Endodermal cell (in vitro differentiated cells): ENCODE results near the gene CYP11A1. TPM values are rescaled to one million over a fixed set of nuclear protein-coding genes. Genes with fewer than 3 reads are reported as not detected.

Experiments used
- DNase-seq: peaks from one replicate; pipeline ENCODE4 v3.0.0-alpha.2; 2017
- H3K27ac ChIP-seq: 2 replicates; pipeline ENCODE4 v1.5.1; 2013; ENCODE audit warnings: mild to moderate bottlenecking, low read depth, low read length, moderate library complexity
- H3K27me3 ChIP-seq: 2 replicates; pipeline ENCODE4 v1.6.1; 2013; ENCODE audit warnings: mild to moderate bottlenecking, low read length, moderate library complexity; ENCODE audit not compliant: insufficient read depth, control insufficient read depth, poor library complexity, severe bottlenecking
- H3K36me3 ChIP-seq: 2 replicates; pipeline ENCODE4 v1.7.0; 2013; ENCODE audit warnings: mild to moderate bottlenecking, low read length, moderate library complexity; ENCODE audit not compliant: control insufficient read depth, insufficient read depth
- H3K4me1 ChIP-seq: one replicate; pipeline ENCODE4 v1.7.0; 2013; ENCODE audit warnings: low read length; ENCODE audit not compliant: control insufficient read depth, insufficient read depth
- H3K4me3 ChIP-seq: 2 replicates; pipeline ENCODE4 v1.5.1; 2013; ENCODE audit warnings: mild to moderate bottlenecking, low read length, moderate library complexity
- H3K9ac ChIP-seq: 2 replicates; pipeline ENCODE4 v1.6.1; 2013; ENCODE audit warnings: mild to moderate bottlenecking, low read length, moderate library complexity; ENCODE audit not compliant: poor library complexity, severe bottlenecking; ENCODE audit errors: extremely low read depth
- H3K9me3 ChIP-seq: 2 replicates; pipeline ENCODE4 v1.6.1; 2013; ENCODE audit warnings: mild to moderate bottlenecking, low read length, moderate library complexity; ENCODE audit not compliant: control insufficient read depth
- H3K27ac Mint-ChIP-seq: 2 replicates; pipeline ENCODE4 v1.8.0; 2020; ENCODE audit warnings: mixed read lengths
- H3K27me3 Mint-ChIP-seq: 2 replicates; pipeline ENCODE4 v1.8.0; 2021; ENCODE audit warnings: mild to moderate bottlenecking, mixed read lengths; ENCODE audit not compliant: insufficient read depth
- H3K36me3 Mint-ChIP-seq: 2 replicates; pipeline ENCODE4 v1.8.0; 2020; ENCODE audit warnings: low read depth, mixed read lengths
- H3K4me1 Mint-ChIP-seq: 2 replicates; pipeline ENCODE4 v1.8.0; 2020; ENCODE audit warnings: mixed read lengths
- H3K4me3 Mint-ChIP-seq: 2 replicates; pipeline ENCODE4 v1.8.0; 2020; ENCODE audit warnings: mild to moderate bottlenecking, moderate library complexity, mixed read lengths
- H3K9me3 Mint-ChIP-seq: 2 replicates; pipeline ENCODE4 v1.8.0; 2020; ENCODE audit warnings: mild to moderate bottlenecking, mixed read lengths
- CTCF ChIP-seq: fragments of 200-600 bp; sonication (generic); conservative IDR thresholded peaks from 2 replicates; pipeline ENCODE4 v1.5.0; 2021; ENCODE audit warnings: antibody characterized with exemption, mild to moderate bottlenecking
- WGBS, 2 experiments: methylation state at CpG; one replicate each; pipeline versions ENCODE4 v1.1.5 to v1.1.7; 2013; ENCODE audit warnings: missing lambda C conversion rate in 2 of 2, mixed read lengths in 1 of 2; ENCODE audit not compliant: insufficient coverage in 1 of 2, insufficient read length in 1 of 2; 5-methylcytosine and 5-hydroxymethylcytosine counted together
- total RNA-seq, 2 donors: library from RNA; stranded (reverse); fragmentation: NEBNext Ultra II Directional in 1 of 2; extraction: Animal tissue kit (Norgen Biotek cat#: 25700) in 1 of 2; gene quantifications; 2 replicates in 1 of 2; 3 replicates in 1 of 2; pipeline ENCODE4 v1.2.1, GENCODE V29; 2021

CYP11A1 gene
- total RNA-seq, 2 donors from 2014 or later, result 4.8 to 5.3 TPM

- Histone ChIP-seq H3K9me3 (no peaks in the 10 kb centered on the region), H3K27me3 (no peaks in the 10 kb centered on the region), H3K4me3 (no peak overlapping the region), H3K9ac (no peak overlapping the region), H3K27ac (no peak overlapping the region), H3K36me3 (no peaks in the 10 kb centered on the region), H3K4me1 (peaks cover 11% of the 10 kb centered on the region)
- Mint-ChIP-seq H3K27ac (no peak overlapping the region), H3K36me3 (no peaks in the 10 kb centered on the region), H3K4me3 (no peak overlapping the region), H3K9me3 (peaks cover 2% of the 10 kb centered on the region), H3K27me3 (no peaks in the 10 kb centered on the region), H3K4me1 (peaks cover 35% of the 10 kb centered on the region)
- WGBS, 2 experiments, result 80 to 94% methylated on average over 3 of the region's 3 CpGs
- no peak for DNase-seq
- no peak for TF ChIP-seq CTCF
Measured at GRCh38 chr15:74324714-74325113, 42.7 kb downstream of the CYP11A1 start.

GRCh38 chr15:74322558-74323180 lies 44.8 kb downstream of the CYP11A1 start:
- no peaks in the 10 kb centered on the region for H3K9me3 ChIP-seq
- no peak overlapping the region for H3K9ac ChIP-seq
- TF ChIP-seq CTCF, result peak; percentile 94
- no peak overlapping the region for H3K27ac ChIP-seq
- Mint-ChIP-seq H3K9me3 (peaks cover 2% of the 10 kb centered on the region), H3K27me3 (no peaks in the 10 kb centered on the region), H3K4me1 (peaks cover 22% of the 10 kb centered on the region), H3K36me3 (no peaks in the 10 kb centered on the region), H3K27ac (no peak overlapping the region), H3K4me3 (no peak overlapping the region)
- H3K36me3 ChIP-seq, result no peaks in the 10 kb centered on the region
- H3K27me3 ChIP-seq, result no peaks in the 10 kb centered on the region
- no peak overlapping the region for H3K4me3 ChIP-seq
- WGBS, 2 experiments, result 33 to 100% methylated on average over 1 to 6 of the region's 6 CpGs
- peak; percentile 92 for DNase-seq
- H3K4me1 ChIP-seq, result peaks cover 6% of the 10 kb centered on the region

- Histone ChIP-seq H3K27me3 (no peaks in the 10 kb centered on the region), H3K4me1 (peaks cover 6% of the 10 kb centered on the region), H3K36me3 (no peaks in the 10 kb centered on the region), H3K4me3 (no peak overlapping the region), H3K27ac (peak overlapping the region; percentile 71), H3K9me3 (no peaks in the 10 kb centered on the region), H3K9ac (no peak overlapping the region)
- H3K4me3 Mint-ChIP-seq, result no peak overlapping the region
- peaks cover 2% of the 10 kb centered on the region for H3K9me3 Mint-ChIP-seq
- DNase-seq, result peak; percentile 78
- H3K27me3 Mint-ChIP-seq, result no peaks in the 10 kb centered on the region
- no peaks in the 10 kb centered on the region for H3K36me3 Mint-ChIP-seq
- TF ChIP-seq CTCF, result peak; percentile 64
- H3K4me1 Mint-ChIP-seq, result peaks cover 13% of the 10 kb centered on the region
- 87 to 100% methylated on average over 2 to 9 of the region's 10 CpGs for WGBS, 2 experiments
- H3K27ac Mint-ChIP-seq, result no peak overlapping the region
Measured at GRCh38 chr15:74320352-74321247, 46.8 kb downstream of the CYP11A1 start.
